ENCODE measurements around the gene EFHD2. TPM values are rescaled to one million over a fixed set of nuclear protein-coding genes. Genes with fewer than 3 reads are reported as not detected.

The EFHD2 gene
- total and polyA plus RNA-seq, 2 of the 8 experiments (the other 6 are each of a cell fraction or from before 2014, with no cell fraction given): 24.4 to 25.1 TPM

DNA sequence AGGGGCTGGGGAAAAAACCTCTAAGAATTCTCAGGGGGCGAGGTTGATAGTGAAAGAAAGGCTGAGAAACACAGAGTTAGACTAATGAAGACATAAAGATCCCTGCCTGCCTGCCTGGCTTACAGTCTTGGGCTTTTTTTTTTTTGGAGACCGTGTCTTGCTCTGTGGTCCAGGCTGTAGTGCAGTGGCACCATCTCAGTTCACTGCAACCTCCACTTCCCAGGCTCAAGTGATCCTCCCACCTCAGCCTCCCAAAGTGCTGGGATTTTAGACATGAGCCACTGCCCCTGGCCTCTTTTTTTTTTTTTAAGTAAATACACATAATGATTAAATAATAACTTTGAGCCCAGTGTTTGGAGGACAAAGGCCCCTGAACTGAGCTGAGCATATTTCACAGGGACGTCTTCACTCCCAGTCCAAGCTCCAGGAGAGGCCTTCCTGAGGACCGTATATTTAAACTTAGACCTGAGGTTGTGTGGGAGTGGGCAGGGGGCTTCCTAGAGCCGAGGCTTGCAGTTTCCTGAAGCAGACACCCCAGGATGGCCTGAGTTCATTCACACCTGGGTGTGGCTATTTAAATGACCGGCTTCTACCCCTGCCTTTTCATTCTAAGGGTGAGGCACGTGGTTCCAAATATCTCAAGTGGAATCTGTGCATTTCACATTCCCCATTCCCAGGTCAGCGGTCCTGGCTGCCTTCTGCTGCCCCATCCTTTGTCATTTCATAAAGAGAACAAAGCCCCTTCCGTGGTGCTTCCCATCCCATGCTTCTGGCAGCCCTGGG lies 16.0 kb upstream of the EFHD2 start:
- Histone ChIP-seq H4K91ac (replicated peaks; ENCODE audit: insufficient read length, low read length) (no peak overlapping the region), H3K4me2 (ENCODE audit: insufficient read depth in 1 of 2, low read depth in 2 of 2, low read length in 2 of 2) (no peak overlapping the region), H4K5ac (ENCODE audit: insufficient read length, low read depth, low read length) (no peak overlapping the region), H4K8ac (ENCODE audit: extremely low read depth, insufficient read depth, low read length) (no peak overlapping the region), H3K79me2 (ENCODE audit: control insufficient read depth in 1 of 2, insufficient read depth in 2 of 2, low read length in 2 of 2) (no peaks in the 10 kb centered on the region), H3K23me2 (ENCODE audit: low read depth, low read length) (no peaks in the 10 kb centered on the region), H2AK5ac (ENCODE audit: low read depth, low read length) (no peak overlapping the region), H2BK5ac (ENCODE audit: low read depth, low read length) (no peak overlapping the region), H3K4me1 (replicated peaks in 1 of 4; ENCODE audit: control insufficient read depth in 3 of 4, insufficient read depth in 4 of 4, low read length in 3 of 4) (peaks cover 0 to 3% (median 3%) of the 10 kb centered on the region in 4 experiments; a peak in 3 of 7 replicates), H3K79me1 (ENCODE audit: low read depth, low read length) (no peaks in the 10 kb centered on the region), H3K4me3 (ENCODE audit: extremely low read depth in 1 of 4, insufficient read depth in 2 of 4, low read depth in 3 of 4, low read length in 4 of 4) (no peak overlapping the region), H3K27ac (ENCODE audit: low read depth, low read length) (no peak overlapping the region), H4K20me1 (replicated peaks in 1 of 2; ENCODE audit: control insufficient read depth in 1 of 2, insufficient read depth in 2 of 2, low read length in 2 of 2) (no peaks in the 10 kb centered on the region), H2BK12ac (ENCODE audit: low read depth, low read length) (no peak overlapping the region), H3K9ac (replicated peaks in 1 of 4; ENCODE audit: extremely low read depth in 1 of 4, low read depth in 3 of 4, low read length in 3 of 4) (no peak overlapping the region), H3K14ac (ENCODE audit: insufficient read length) (no peak overlapping the region), H3K9me3 (ENCODE audit: insufficient read depth in 2 of 2, low read depth in 1 of 2, low read length in 1 of 2) (no peaks in the 10 kb centered on the region), H3K27me3 (replicated peaks in 1 of 4; ENCODE audit: control insufficient read depth in 3 of 4, extremely low read depth in 1 of 4, insufficient read depth in 3 of 4, low read length in 3 of 4) (peaks cover 0 to 8% (median 2%) of the 10 kb centered on the region in 4 experiments; a peak in 4 of 7 replicates), H3K4ac (replicated peaks; ENCODE audit: insufficient read length, low read depth, low read length) (no peak overlapping the region), H2AFZ (ENCODE audit: low read length) (no peak overlapping the region), H3K36me3 (ENCODE audit: control insufficient read depth in 2 of 4, insufficient read depth in 4 of 4, low read length in 3 of 4) (no peaks in the 10 kb centered on the region), H2BK120ac (replicated peaks; ENCODE audit: low read depth, low read length) (no peak overlapping the region), H3K18ac (ENCODE audit: extremely low read depth, low read length) (no peak overlapping the region), H3K23ac (ENCODE audit: insufficient read length) (no peak overlapping the region), H2BK15ac (ENCODE audit: low read length) (no peak overlapping the region), H2BK20ac (ENCODE audit: low read length) (no peak overlapping the region), H3K56ac (replicated peaks; ENCODE audit: insufficient read length, low read depth, low read length) (no peak overlapping the region)
- ChIA-PET POLR2A (ENCODE audit: partially characterized antibody) (interaction anchor here (1.7 kb wide), 1 partner anchor 34 kb away, joined by 4 read pairs; no protein-coding TSS in a partner anchor), CTCF (ENCODE audit: partially characterized antibody) (interaction anchor here (1.0 to 1.7 kb wide), 2 partner anchors 9 to 69 kb away, joined by 4 to 6 read pairs; no protein-coding TSS in a partner anchor)
- no peak for TF ChIP-seq POU5F1 (IDR thresholded peaks at IDR 0.05; ENCODE audit: low read depth, low read length)
- TF ChIP-seq BACH1 (IDR thresholded peaks at IDR 0.05; ENCODE audit: low read length): no peak
- TF ChIP-seq, protein P1, sequence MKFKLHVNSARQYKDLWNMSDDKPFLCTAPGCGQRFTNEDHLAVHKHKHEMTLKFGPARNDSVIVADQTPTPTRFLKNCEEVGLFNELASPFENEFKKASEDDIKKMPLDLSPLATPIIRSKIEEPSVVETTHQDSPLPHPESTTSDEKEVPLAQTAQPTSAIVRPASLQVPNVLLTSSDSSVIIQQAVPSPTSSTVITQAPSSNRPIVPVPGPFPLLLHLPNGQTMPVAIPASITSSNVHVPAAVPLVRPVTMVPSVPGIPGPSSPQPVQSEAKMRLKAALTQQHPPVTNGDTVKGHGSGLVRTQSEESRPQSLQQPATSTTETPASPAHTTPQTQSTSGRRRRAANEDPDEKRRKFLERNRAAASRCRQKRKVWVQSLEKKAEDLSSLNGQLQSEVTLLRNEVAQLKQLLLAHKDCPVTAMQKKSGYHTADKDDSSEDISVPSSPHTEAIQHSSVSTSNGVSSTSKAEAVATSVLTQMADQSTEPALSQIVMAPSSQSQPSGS (IDR thresholded peaks at IDR 0.05; ENCODE audit: low read length): no peak
- TF ChIP-seq CBX5 (IDR thresholded peaks at IDR 0.05; ENCODE audit: low read depth, low read length): no peak
- no peak for TF ChIP-seq CTBP2 (IDR thresholded peaks at IDR 0.05; ENCODE audit: borderline replicate concordance, insufficient read depth, insufficient read length, low read length)
- DNase-seq (ENCODE audit: low read depth in 1 of 2, low spot score in 2 of 2) (no peak), FAIRE-seq (no peak)
- 80% methylated on average over 9 of the region's 9 CpGs; no CpG with 5 or more reads in 1 of the 2 experiments for WGBS, 2 experiments (ENCODE audit: extremely low coverage in 1 of 2, insufficient coverage in 1 of 2, insufficient read length in 1 of 2, insufficient replicate concordance in 2 of 2, low coverage in 1 of 2, low lambda C conversion rate in 2 of 2, missing lambda C conversion rate in 1 of 2)

Measured in H1 (cell line).